Measurements from ENCODE around the gene TMC3.

DNA sequence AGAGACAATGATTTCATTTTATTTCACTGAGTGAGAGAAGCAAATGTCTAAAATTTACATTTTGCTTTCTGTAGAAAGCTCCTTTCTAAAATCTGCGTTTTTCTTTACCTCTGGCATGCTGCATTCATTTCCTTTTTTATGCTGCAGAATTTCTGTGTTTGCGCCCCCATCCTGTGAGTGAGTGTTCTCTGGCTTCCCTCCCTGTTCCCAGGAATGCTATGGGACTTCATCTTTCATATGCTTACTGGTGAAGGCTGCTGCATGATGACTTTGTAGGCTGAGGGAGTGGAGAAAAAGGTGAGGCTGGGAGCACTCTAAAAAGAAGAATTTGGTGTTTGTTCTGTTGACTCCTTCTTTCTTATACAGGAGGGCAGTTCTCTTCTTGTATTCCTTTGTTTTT is 7.7 kb upstream of the TMC3 start:
- TF ChIP-seq, protein P1, sequence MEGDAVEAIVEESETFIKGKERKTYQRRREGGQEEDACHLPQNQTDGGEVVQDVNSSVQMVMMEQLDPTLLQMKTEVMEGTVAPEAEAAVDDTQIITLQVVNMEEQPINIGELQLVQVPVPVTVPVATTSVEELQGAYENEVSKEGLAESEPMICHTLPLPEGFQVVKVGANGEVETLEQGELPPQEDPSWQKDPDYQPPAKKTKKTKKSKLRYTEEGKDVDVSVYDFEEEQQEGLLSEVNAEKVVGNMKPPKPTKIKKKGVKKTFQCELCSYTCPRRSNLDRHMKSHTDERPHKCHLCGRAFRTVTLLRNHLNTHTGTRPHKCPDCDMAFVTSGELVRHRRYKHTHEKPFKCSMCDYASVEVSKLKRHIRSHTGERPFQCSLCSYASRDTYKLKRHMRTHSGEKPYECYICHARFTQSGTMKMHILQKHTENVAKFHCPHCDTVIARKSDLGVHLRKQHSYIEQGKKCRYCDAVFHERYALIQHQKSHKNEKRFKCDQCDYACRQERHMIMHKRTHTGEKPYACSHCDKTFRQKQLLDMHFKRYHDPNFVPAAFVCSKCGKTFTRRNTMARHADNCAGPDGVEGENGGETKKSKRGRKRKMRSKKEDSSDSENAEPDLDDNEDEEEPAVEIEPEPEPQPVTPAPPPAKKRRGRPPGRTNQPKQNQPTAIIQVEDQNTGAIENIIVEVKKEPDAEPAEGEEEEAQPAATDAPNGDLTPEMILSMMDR (IDR thresholded peaks at IDR 0.05) = no peak
- no peak for TF ChIP-seq EP300 (IDR thresholded peaks at IDR 0.05)
